ENCODE data around the gene BIVM. TPM values are rescaled to one million over a fixed set of nuclear protein-coding genes. Genes with fewer than 3 reads are reported as not detected.

The BIVM gene
- 10 to 100 TPM; 22.5 to 23.0 TPM for total RNA-seq

GRCh38 chr13:102798581-102799425 lies at the start of gene BIVM, which contains the start of gene POGLUT2:
Gene BIVM (plus strand): TSS chr13:102799119. CDS start chr13:102807268, 8,149 bp downstream.
Gene POGLUT2 (minus strand): TSS chr13:102798976. CDS start chr13:102798670, 306 bp downstream.

GRCh38 chr13:102773441-102774213 lies 25.3 kb upstream of the BIVM start, which contains the start of gene TEX30:
Gene TEX30 (minus strand): TSS chr13:102773786. CDS start chr13:102770026, 3,760 bp downstream.

GRCh38 chr13:102845630-102846260 lies 46.8 kb downstream of the BIVM start, which contains the start of gene ERCC5:
Gene ERCC5 (plus strand): TSS chr13:102846032. CDS start chr13:102846267, 235 bp downstream.

Other genes starting within 250 kb of the BIVM start
- gene TPP2, start 202.1 kb upstream of the BIVM start, total RNA-seq, result 100 to 1,000 TPM; 101 to 105 TPM
- gene METTL21C, start 104.1 kb upstream of the BIVM start, total RNA-seq, result not detected
- gene TEX30, start 25.3 kb upstream of the BIVM start, total RNA-seq, result 10 to 100 TPM; 21.9 to 25.9 TPM
- gene POGLUT2, start 143 bp upstream of the BIVM start, total RNA-seq, result 1 to 10 TPM; 5.9 to 6.7 TPM
- gene ERCC5, start 46.9 kb downstream of the BIVM start, total RNA-seq, result 10 to 100 TPM; 71.5 to 80.4 TPM

Data from activated naive CD4-positive, alpha-beta T cell treated with anti-CD3 and anti-CD28 coated beads, Interleukin-2, amount 10 ng/mL, durations not matched to agents 5 hours and 36 hours (primary cell).